GM19351 (cell line): ENCODE data around the gene IRGQ.
"Not testable (repeated sequence)": the region's sequence is repeated elsewhere in the genome, so short reads cannot be mapped to it uniquely, and the experiment has no call there.

Experiments used
- ATAC-seq: cut with Tn5 transposase; IDR thresholded peaks from one replicate; pipeline ENCODE4 v1.9.1; 2021; ENCODE audit warnings: mild to moderate bottlenecking, moderate library complexity; ENCODE audit not compliant: unreplicated experiment

Gene IRGQ, protein sequence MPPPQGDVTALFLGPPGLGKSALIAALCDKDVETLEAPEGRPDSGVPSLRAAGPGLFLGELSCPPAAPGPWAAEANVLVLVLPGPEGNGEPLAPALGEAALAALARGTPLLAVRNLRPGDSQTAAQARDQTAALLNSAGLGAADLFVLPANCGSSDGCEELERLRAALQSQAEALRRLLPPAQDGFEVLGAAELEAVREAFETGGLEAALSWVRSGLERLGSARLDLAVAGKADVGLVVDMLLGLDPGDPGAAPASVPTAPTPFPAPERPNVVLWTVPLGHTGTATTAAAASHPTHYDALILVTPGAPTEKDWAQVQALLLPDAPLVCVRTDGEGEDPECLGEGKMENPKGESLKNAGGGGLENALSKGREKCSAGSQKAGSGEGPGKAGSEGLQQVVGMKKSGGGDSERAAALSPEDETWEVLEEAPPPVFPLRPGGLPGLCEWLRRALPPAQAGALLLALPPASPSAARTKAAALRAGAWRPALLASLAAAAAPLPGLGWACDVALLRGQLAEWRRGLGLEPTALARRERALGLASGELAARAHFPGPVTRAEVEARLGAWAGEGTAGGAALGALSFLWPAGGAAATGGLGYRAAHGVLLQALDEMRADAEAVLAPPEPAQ

DNA sequence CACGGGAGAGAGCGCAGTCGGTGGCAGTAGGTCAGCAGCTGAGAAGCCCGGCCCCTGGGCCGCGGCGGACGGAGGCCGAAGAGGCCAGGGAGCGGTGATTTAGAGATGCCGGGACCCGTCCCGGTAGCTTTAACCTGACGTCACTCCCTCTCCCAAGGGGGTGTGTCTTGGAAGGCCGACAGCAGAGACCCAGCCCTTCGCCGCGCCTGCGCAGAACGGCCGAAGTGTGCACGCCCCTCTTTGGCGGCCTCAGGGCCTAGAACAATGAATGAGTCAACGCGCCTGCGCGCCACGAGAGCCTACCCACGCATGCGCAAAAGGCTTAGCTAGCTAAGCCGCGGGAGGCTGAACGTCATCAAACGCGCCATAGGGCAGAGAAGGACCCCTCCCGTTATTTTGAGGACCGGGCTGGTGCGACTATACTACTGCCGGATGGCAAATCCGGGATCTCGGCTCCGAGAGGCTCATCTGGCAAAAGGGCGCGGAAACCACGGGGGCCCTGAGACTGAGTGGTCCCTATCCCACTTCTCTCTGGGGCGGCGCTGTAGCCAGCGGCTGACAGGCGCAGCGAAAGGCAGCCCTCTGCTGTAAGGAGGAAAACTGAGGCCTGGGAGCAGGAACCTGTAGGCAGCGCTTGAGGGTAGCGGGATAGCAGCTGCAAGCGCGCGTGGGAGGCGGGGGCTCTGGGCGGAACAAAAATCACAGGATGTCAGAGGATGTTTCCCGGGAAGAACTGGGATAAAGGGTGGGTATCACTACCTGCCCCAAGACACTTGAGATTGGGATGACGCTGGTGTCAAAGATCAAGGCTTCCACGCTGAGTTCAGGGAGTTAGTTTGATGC lies at the start of gene IRGQ, which contains the start of gene ZNF576:
IRGQ (minus strand) TSS at position 136 of the 843 bp plus-strand sequence. CDS start 796 bp downstream, outside the sequence.
ZNF576 (plus strand) TSS at position 597 of the 843 bp plus-strand sequence. CDS start 514 bp downstream, outside the sequence.
- peak; percentile 82 for ATAC-seq

DNA sequence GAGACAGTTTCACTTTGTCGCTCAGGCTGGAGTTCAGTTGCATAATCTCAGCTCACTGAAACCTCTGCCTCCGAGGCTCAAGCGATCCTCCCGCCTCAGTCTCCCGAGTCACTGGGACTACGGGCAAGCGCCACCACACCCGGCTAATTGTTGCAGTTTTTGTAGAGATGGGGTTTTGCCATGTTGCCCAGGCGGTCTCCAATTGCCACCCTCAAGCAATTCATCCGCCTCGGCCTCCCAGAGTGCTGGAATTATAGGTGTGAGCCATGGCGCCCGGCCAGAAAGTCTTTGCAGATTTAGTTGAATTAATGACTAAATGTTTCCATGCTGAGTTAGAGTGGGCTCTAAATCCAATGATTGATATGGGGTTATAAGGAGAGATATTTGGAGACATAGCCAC lies 48.2 kb upstream of the IRGQ start:
- no peak for ATAC-seq

DNA sequence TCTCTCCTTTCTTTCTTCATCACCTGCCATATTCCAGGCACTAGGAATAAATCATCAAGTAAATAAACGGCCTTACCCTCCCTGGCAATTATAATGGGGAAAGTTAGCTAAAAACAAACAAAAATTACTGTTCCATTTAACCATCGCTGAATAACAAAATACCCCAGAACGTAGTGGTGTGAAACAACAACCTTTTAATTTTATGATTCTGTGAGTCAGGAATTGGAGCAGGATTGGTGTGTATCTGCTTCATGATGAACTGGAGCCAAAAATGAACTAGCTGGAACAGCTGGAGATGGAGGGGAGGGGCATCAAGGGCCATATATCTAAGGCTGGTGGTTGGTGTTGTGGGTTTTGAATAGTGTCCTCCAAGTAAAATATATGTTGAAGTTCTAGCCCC lies 47.4 kb upstream of the IRGQ start:
- no peak for ATAC-seq

DNA sequence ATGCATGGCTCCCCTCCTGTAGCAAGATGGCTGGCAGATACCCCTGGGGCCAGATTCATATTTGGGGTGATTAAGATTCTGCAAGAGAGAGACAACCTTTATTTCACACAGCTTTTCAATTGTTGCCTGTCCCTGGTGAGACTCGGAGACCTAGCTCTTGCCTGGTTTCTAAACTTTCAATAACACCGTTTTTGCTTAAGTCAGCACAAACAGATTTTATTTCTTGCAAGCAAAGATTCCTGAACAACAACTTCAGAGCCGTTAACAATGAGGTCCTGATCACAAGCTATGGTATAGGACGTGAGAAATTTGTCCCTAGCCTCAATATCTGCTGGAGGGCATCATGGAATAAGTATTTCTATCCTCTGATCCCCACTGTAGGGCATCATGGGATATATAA lies 46.6 kb upstream of the IRGQ start:
- no peak for ATAC-seq

DNA sequence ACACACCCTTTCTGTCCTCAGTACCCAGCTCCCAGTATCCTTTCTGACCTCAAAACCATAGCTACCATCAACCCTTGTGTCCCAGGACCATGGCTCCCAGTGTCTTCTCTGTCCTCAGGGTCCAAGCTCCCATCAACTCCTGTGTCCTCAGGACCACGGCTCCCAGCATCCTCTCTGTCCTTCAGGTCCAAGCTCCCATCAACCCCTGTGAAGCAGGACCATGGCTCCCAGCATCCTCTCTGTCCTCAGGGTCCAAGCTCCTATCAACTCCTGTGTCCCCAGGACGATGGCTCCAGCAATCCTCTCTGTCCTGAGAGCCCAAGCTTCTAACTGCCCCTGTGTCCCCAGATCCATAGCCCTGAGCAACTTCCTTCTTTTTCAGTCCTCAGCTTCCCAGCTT lies 45.4 kb upstream of the IRGQ start:
- ATAC-seq: no peak

DNA sequence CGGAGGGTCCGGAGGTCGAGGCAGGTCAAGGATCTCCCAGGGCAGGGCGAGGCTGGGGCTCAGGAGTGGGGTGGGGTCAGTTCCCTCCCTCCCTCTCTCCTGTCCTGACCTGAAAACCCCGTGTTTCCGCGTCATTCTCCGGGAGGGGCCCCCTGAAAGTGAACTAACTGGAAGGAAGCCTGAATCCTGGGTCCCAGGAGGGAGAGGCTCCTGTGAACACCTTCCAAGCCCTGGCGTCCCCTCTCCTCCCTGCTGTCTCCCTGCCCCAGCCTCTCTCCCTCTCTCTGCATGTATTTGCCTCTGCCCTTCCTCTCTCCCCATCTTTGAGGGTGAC lies 44.5 kb upstream of the IRGQ start:
- no peak for ATAC-seq

DNA sequence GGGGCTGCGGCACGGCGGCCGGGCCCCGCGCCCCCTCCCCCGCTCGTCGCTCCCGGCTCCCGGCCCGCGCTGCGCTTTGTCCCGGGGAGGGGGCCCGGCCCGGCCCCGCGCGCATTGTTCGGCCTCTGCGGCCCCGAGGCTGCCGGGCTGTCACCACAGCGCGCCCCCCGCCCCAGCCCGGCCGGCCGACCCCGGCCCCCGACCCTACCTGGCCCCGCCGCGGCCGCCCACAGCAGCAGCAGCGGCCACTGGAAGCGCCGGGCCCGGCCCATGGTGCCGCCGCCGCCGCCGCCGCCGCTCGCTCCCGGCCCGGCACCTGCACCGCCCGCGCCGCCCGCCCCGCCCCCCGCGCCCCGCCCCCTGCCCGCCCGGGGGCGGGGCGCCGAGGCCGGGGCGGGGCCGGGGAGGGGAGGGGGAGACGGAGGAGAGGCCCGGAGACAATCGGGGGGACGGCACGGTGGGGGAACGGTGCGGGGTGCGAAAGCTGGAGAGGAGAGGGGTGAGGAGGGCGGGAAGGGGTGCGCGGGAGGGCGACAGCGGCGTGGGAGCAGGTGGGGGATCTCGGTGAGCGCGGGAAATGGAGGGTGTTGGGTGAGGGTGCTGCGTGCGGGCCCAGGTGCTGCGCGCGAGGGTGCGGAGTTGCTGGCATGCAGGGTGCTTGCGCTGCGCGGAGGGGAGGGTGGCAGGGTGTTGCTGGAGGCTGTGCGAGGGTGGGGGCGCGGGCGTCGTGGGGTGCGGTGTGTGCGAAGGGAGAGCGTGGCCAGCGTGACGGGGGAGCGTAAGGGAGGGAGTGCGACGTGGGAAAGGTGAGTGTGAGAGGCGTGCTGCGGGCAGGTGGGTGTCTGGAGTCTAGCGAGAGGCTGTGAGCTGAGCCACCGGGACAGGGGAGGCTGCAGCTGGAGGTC lies 43.8 kb upstream of the IRGQ start, which contains the start of gene CADM4:
CADM4 (minus strand) TSS at position 332 of the 905 bp plus-strand sequence; CDS start at position 272, 60 bp downstream.
- no peak for ATAC-seq

DNA sequence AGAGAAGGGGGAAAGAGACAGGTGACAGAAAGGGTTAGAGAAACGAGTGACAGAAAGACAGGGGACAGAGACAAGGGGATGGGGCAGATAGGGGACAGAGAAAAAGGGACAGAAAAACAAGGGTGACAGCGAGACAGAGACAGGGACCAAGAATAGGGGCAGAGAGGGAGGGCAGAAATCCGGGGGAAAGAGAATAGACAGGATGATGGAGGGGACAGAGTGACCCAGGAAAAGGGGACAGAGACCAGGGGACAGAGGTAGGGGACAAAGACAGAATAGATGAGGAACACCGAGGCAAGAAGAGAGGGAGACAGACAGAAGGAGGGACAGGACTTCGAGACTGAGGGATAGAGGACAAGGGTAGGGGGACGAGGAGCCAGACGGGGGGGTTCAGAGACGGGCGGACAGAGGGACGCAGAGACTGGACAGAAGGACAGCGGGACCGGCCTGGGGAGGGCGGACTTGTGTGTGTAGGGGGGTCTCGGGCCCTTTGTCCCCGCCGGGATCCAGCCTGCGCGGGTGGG lies 43.1 kb upstream of the IRGQ start:
- ATAC-seq: no peak

DNA sequence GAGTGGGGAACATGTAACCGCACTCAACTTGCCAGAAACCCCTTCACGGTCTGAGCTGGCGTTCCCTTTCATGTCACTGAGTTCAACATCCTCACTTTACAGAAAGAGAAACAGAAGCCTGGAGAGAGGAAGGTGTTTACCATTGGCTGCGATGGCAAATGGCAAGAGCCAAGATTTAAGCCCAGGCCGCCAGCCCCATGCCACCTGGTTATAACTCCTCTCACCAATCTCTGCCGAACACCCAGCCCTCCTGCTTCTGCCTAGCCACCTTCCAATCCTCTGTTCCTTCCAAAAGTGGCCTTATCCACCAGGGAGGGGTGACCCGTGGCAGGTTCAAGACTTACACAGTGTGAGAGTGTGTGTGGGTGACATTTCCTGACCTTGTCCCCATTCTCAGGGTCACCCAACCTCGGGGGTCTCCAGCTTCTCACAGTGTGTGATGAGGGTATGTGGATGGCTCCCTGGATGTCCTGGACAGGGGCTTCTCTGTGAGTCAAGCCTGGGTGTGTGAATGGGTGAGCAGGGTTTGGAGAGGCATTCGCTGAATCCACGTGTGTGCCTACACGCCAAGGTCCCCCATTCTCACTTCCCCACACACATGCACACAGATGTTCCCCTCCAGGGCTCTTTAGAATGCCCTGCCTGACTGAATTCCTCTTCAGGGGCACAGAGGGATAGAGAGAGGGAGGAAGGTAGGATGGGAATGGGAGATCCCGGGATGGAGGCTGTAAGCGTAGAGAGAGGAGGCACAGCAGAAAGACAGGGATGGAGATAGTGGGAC lies 42.5 kb upstream of the IRGQ start:
- ATAC-seq: no peak

DNA sequence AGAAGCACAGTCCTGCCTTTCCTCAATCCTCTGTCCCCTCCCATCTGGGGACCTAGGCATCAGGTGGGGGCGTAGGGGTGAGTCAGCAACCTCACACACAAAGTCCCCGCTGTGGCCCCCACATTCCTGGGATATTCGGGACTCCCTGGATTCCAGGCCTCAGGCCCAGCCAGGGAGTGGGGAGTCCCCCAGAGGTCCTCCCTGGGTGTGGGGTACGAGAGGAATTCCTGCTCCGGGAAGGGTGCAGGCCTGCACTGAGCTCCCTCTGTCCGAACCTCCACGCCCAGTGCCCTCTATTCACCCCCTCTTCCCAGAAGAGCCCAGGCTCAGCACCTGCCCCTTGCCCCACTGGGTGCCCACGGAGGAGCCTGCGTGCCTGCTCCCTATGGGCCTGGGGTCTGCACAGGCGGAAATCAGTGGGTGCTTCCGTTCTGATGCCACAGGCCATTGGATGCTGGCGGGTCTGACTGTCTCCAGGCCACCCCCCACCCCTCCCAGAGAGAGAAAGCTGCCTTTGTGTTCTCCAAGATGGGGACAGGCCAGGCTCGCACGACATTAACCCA lies 40.3 kb upstream of the IRGQ start:
- no peak for ATAC-seq

DNA sequence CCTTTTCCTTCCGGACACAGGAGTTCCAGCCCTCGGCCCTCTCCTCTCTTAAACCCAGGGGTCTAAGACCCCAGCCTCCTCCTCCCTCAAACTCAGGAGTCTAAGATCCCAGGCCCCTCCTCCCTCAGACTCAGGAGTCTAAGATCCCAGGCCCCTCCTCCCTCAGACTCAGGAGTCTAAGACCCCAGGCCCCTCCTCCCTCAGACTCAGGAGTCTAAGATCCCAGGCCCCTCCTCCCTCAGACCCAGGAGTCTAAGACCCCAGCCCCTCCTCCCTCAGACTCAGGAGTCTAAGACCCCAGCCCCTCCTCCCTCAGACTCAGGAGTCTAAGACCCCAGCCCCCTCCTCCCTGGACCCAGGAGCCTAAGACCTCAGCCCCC lies 39.6 kb upstream of the IRGQ start:
- ATAC-seq: not testable (repeated sequence)

DNA sequence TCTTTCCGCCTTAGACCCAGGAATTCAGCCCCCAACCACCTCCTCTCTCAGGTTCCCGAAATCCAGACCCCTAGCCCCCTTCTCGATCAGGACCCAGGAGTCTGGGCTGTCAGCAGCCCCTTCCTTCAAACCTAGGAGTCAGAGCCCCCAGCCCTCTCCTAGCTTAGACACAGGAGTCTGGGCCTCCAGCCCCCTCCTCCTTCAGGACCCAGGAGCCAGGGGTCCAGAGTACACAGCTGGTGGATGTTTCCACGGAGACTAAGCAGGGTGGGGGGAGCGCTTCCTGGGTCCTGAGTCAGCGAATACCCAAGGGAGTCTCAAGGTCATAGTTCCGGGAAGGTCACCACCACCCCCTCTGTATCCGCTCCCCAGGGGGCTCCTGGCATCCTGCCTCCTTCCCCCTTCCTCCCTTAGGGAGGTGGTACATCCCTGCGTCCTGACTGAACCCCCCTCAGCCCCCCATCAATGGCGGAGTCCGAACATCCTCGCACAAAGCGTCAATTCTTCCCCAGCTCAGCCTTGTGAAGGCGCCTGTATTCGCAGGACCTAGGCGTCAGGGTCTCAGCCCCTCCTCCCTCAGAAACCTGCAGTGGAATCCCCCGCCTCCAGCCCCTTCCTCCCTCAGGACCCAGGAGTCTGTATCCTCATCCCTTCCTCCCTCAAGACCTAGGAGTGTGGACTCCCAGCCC lies 39.1 kb upstream of the IRGQ start:
- ATAC-seq: no peak

DNA sequence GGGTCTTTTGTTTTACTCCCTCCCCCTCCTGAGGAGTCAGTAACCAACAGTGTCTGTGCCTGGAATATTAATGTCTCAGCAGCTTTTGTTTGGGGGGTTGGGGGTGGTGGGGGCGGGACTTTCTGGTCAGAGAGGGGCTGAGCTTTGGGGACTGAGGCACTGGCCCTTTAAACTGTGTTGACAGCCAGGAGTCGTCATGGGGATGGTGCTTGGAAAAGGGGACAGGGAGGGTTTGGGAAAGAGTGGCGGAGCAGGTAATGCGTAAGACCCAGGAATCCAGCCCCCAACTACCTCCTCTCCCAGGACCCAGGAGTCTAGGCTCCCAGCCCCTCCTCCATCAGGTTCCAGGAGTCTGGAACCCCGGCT lies 38.6 kb upstream of the IRGQ start:
- no peak for ATAC-seq

DNA sequence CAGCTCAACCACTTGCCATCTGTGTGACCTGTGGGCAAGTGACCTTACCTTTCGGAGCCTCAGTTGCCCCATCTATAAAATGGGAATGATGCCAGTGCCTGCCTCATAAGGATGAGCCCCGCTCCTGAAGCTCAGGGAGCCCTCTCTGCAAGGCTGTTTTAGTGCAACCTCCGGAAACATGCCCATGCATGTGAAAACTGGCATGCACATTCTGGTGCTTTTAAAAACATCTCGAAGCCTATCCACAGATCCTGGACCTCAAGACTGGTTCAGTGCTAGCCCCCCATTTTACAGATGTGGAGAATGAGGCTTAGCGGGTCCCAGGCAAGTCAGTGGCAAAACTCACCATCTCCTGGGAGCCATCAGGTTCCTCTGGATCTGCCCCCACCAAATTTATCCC lies 38.1 kb upstream of the IRGQ start:
- ATAC-seq: no peak

DNA sequence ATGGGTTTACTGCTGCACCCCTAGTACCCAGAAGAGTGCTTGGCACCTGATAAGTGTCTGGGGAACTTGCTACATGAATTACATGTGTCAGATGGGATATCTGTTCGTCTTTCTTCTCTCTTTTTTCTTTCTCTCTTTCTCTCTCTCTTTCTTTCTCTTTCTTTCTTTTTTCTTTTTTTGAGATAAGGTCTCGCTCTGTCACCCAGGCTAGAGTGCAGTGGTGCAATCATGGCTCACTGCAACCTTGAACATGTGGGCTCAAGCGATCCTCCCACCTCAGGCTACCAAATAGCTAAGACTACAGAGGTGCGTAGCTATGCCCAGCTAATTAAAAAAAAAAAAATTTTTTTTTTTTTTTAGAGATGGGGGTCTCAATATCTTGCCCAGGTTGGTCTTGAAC lies 37.6 kb upstream of the IRGQ start:
- no peak for ATAC-seq

DNA sequence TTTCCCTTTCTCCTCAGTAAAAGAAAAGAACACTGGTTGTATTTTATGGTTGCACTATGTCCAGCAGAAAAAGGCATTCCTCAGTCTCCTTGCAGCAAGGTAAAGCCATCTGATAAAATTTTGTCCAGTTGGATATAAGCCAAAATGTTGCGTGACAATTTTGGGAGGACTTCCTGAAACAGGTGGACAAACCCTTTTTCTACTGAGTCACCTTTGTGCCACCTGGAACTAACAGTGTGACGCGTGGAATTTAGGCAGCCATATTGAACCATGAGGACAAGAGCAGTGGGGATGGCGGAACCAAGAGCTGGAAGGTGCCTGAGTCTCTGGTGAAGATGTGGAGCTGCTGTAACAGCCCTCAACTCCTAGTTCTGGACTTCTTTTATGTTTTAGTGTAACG lies 35.6 kb upstream of the IRGQ start:
- no peak for ATAC-seq

DNA sequence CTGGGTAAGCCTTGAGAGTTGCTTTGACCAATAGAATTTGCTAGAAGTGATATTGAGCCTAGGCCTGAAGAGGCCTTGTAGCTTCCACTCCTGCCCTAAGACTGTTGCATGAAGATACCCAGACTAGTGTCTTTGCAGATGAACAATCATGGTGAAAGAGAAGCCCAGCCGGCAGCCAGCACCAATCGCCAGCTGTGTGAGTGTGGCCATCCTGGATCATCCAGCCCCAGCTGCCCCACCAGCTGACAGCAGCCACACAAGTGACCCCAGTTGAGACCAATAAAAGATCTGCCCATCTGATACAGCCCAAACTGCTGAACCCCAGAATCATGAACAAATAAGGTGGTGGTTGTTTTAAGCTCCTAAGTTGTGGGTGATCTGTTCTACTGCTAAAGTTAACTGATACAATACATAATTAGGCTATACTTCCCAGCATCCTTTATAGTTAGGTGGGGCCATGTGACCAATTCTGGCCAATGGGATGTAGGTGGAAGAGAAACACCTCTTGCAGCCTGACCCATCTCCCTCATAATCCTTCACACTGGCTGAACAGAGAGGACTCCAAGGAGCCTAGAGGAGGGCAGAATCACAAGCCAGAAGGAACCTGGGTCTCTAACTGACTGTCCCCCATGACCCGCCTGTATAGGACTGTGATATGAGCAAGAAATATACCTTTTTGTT lies 32.9 kb upstream of the IRGQ start:
- ATAC-seq: no peak

DNA sequence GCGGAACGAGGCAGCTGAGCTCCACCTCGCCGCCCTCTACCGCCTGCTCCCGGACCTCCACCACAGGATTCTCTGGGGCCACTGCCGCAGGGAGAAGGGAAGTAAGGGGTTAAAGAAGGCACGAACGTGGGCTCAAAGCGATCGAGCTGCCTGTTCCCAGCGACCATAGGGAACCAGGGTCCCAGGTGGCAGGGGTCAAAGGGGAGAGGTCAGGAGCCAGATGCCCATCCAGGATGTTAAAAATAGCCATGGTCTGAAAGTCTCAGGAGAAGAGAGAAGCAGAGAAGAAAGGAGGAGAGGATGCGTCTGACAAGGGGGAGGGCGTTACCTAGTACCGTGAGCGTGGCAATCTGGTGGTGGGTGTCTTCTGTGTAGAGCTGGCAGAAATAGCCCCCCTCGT lies 30.9 kb upstream of the IRGQ start:
- ATAC-seq: no peak
